HG02938 (cell line): ENCODE results near the gene EEFSEC.

ENCODE experiments used
- ATAC-seq: cut with Tn5 transposase; IDR thresholded peaks from one replicate; pipeline ENCODE4 v1.9.1; 2021; ENCODE audit warnings: mild to moderate bottlenecking, moderate library complexity; ENCODE audit not compliant: unreplicated experiment

The EEFSEC gene

GRCh38 chr3:128214056-128214455, 60.8 kb downstream of the EEFSEC start:
- no peak for ATAC-seq

GRCh38 chr3:128215290-128215689, 62.0 kb downstream of the EEFSEC start:
- no peak for ATAC-seq

- no peak for ATAC-seq
These were observed 62.7 kb downstream of the EEFSEC start for GRCh38 chr3:128215800-128216495.

- no peak for ATAC-seq
These were observed 64.6 kb downstream of the EEFSEC start for GRCh38 chr3:128217702-128218547.

- no peak for ATAC-seq
These were observed 65.4 kb downstream of the EEFSEC start for GRCh38 chr3:128218548-128219257.

GRCh38 chr3:128221328-128221727, 68.0 kb downstream of the EEFSEC start:
- no peak for ATAC-seq

GRCh38 chr3:128222796-128223385, 69.6 kb downstream of the EEFSEC start:
- ATAC-seq, result no peak

GRCh38 chr3:128226186-128226725, 73.0 kb downstream of the EEFSEC start:
- ATAC-seq, result no peak

- no peak for ATAC-seq
These were observed 73.6 kb downstream of the EEFSEC start for GRCh38 chr3:128226795-128227395.

- ATAC-seq, result no peak
These were observed 74.2 kb downstream of the EEFSEC start for GRCh38 chr3:128227507-128227906.

- no peak for ATAC-seq
These were observed 75.2 kb downstream of the EEFSEC start for GRCh38 chr3:128228366-128228910.

GRCh38 chr3:128229106-128229857, 76.0 kb downstream of the EEFSEC start:
- ATAC-seq, result no peak

GRCh38 chr3:128231606-128232005, 78.3 kb downstream of the EEFSEC start:
- ATAC-seq, result no peak

GRCh38 chr3:128232376-128233178, 79.3 kb downstream of the EEFSEC start:
- ATAC-seq, result no peak

- ATAC-seq, result no peak
These were observed 82.1 kb downstream of the EEFSEC start for GRCh38 chr3:128235207-128235926.

GRCh38 chr3:128236657-128237056, 83.4 kb downstream of the EEFSEC start:
- no peak for ATAC-seq

GRCh38 chr3:128237348-128238183, 84.3 kb downstream of the EEFSEC start:
- no peak for ATAC-seq
